HCT116 (cell line): ENCODE measurements around the gene SPTBN1.

Source experiments
- EGR1 ChIP-seq: IDR thresholded peaks from 2 replicates; pipeline ENCODE4 v1.6.1; 2012; ENCODE audit warnings: low read depth
- EZH2 ChIP-seq: fragments of 200-600 bp; sonication (generic); IDR thresholded peaks from 2 replicates; pipeline ENCODE4 v1.6.1; 2017; ENCODE audit warnings: antibody characterized with exemption, mixed run types
- JUND ChIP-seq: IDR thresholded peaks from 2 replicates; pipeline ENCODE4 v1.6.1; 2012
- POLR2A ChIP-seq: IDR thresholded peaks from 2 replicates; pipeline ENCODE4 v1.7.0; 2011; ENCODE audit warnings: borderline replicate concordance; ENCODE audit not compliant: insufficient read depth, insufficient read length; ENCODE audit errors: extremely low read depth
- POLR2AphosphoS5 ChIP-seq: IDR thresholded peaks from 2 replicates; pipeline ENCODE4 v1.6.1; 2011; ENCODE audit warnings: mild to moderate bottlenecking, low read depth, low read length, moderate library complexity
- SP1 ChIP-seq: IDR thresholded peaks from 2 replicates; pipeline ENCODE4 v1.6.1; 2012; ENCODE audit warnings: low read depth
- TCF7L2 ChIP-seq: IDR thresholded peaks from 2 replicates; pipeline ENCODE4 v1.7.0; 2011; ENCODE audit warnings: borderline replicate concordance, inconsistent platforms; ENCODE audit not compliant: insufficient read depth, insufficient read length; ENCODE audit errors: extremely low read depth
- YY1 ChIP-seq: IDR thresholded peaks from 2 replicates; pipeline ENCODE4 v1.6.1; 2011; ENCODE audit warnings: low read length, low read depth, moderate library complexity, mild to moderate bottlenecking; ENCODE audit not compliant: insufficient replicate concordance; ENCODE audit errors: extremely low read depth
- ZNF274 ChIP-seq: fragments of 200-500 bp; sonication (Bioruptor generic); IDR thresholded peaks from 2 replicates; pipeline ENCODE4 v1.6.1; 2014; ENCODE audit warnings: mild to moderate bottlenecking, low read depth, low read length, inconsistent platforms
- TF ChIP-seq, protein P1 (sequence below), 3 experiments: fragments of 200-600 bp in 1 of 3; sonication (generic) in 1 of 3; IDR thresholded peaks in 2 of 3; conservative IDR thresholded peaks in 1 of 3; 2 replicates each; pipeline ENCODE4 v1.5.1; 2012 to 2017; ENCODE audit warnings: low read depth in 2 of 3, low read length in 2 of 3, antibody characterized with exemption in 1 of 3, borderline replicate concordance in 1 of 3, control low read depth in 1 of 3, mild to moderate bottlenecking in 1 of 3, mixed read lengths in 1 of 3, mixed run types in 1 of 3, moderate library complexity in 1 of 3; ENCODE audit not compliant: insufficient read depth in 1 of 3
- TF ChIP-seq, protein P2 (sequence below): IDR thresholded peaks from 2 replicates; pipeline ENCODE4 v1.6.1; 2012
- TF ChIP-seq, protein P3 (sequence below): IDR thresholded peaks from 2 replicates; pipeline ENCODE4 v1.6.1; 2012; ENCODE audit warnings: low read depth
- TF ChIP-seq, protein P4 (sequence below): IDR thresholded peaks from 2 replicates; pipeline ENCODE4 v1.6.1; 2012

DNA sequence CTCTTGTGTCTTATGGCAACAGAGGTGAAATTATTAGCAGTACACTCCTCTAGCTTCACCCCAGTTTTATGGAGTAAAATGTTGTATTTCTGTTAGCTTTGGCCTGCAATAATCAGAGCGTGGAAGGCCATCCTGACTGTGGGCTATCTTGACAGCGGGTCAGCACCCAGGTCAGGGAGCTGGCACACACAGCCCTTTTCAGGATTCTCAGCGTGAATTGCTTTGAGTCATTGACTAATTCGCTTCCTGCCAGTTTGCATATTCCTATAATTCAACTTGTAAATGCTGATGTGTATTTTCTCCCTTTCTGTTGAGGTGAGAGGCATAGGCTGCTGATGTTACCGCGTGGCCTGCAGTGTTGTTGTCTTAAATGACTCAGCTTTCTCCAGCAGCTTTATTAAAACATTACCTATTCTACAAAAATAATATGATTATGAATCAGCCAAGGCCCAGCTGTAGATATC lies 157.7 kb downstream of the SPTBN1 start:
- TF ChIP-seq, protein P1, sequence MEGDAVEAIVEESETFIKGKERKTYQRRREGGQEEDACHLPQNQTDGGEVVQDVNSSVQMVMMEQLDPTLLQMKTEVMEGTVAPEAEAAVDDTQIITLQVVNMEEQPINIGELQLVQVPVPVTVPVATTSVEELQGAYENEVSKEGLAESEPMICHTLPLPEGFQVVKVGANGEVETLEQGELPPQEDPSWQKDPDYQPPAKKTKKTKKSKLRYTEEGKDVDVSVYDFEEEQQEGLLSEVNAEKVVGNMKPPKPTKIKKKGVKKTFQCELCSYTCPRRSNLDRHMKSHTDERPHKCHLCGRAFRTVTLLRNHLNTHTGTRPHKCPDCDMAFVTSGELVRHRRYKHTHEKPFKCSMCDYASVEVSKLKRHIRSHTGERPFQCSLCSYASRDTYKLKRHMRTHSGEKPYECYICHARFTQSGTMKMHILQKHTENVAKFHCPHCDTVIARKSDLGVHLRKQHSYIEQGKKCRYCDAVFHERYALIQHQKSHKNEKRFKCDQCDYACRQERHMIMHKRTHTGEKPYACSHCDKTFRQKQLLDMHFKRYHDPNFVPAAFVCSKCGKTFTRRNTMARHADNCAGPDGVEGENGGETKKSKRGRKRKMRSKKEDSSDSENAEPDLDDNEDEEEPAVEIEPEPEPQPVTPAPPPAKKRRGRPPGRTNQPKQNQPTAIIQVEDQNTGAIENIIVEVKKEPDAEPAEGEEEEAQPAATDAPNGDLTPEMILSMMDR (IDR thresholded peaks at IDR 0.05 in 2 of 3, conservative IDR thresholded peaks at IDR 0.05 in 1 of 3; ENCODE audit: borderline replicate concordance in 1 of 3, insufficient read depth in 1 of 3, low read depth in 2 of 3, low read length in 2 of 3), result no peak
- TF ChIP-seq ZNF274 (no peak), YY1 (no peak), POLR2A (no peak), SP1 (no peak), EZH2 (no peak), TCF7L2 (no peak), POLR2AphosphoS5 (no peak), JUND (no peak), EGR1 (no peak)
- TF ChIP-seq, protein P2, sequence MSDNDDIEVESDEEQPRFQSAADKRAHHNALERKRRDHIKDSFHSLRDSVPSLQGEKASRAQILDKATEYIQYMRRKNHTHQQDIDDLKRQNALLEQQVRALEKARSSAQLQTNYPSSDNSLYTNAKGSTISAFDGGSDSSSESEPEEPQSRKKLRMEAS, result no peak
- TF ChIP-seq, protein P3, sequence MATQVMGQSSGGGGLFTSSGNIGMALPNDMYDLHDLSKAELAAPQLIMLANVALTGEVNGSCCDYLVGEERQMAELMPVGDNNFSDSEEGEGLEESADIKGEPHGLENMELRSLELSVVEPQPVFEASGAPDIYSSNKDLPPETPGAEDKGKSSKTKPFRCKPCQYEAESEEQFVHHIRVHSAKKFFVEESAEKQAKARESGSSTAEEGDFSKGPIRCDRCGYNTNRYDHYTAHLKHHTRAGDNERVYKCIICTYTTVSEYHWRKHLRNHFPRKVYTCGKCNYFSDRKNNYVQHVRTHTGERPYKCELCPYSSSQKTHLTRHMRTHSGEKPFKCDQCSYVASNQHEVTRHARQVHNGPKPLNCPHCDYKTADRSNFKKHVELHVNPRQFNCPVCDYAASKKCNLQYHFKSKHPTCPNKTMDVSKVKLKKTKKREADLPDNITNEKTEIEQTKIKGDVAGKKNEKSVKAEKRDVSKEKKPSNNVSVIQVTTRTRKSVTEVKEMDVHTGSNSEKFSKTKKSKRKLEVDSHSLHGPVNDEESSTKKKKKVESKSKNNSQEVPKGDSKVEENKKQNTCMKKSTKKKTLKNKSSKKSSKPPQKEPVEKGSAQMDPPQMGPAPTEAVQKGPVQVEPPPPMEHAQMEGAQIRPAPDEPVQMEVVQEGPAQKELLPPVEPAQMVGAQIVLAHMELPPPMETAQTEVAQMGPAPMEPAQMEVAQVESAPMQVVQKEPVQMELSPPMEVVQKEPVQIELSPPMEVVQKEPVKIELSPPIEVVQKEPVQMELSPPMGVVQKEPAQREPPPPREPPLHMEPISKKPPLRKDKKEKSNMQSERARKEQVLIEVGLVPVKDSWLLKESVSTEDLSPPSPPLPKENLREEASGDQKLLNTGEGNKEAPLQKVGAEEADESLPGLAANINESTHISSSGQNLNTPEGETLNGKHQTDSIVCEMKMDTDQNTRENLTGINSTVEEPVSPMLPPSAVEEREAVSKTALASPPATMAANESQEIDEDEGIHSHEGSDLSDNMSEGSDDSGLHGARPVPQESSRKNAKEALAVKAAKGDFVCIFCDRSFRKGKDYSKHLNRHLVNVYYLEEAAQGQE, result no peak
- TF ChIP-seq, protein P4, sequence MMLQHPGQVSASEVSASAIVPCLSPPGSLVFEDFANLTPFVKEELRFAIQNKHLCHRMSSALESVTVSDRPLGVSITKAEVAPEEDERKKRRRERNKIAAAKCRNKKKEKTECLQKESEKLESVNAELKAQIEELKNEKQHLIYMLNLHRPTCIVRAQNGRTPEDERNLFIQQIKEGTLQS, result no peak
